HuH-7 (cell line): Measurements from ENCODE around the gene CYB561D2.

ENCODE experiments used
- DNase-seq: peaks from one replicate; pipeline ENCODE4 v3.0.0; 2011; ENCODE audit warnings: low spot score

The CYB561D2 gene

DNA sequence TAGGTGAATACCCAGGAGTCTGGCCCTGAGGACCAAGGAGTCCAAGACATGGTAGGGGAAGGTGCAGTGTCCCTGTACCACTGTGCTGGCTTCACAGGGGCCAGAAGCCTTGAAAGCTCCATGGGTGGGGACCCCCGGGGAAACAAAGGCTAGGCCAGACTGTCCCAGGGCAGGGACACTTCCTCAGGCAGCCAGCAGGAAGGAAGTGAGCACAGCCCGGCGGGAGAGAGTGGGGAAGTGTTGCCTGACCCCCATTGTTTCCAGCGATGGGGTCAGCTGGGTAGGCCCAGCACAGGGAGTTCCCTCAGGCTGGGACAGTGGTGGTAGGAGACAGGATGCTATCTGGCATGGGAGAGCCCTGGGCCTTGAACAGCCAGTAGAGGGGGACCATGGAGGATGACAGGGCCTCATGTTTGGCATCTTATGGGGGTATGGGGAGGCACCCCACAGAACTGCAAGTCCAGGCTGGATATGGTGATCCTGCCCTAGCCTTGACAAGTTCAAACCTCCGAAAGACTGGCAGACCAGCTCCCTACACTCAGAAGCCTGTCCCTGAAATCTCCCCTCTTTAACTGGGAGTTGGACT is 27.0 kb upstream of the CYB561D2 start:
- no peak for DNase-seq

DNA sequence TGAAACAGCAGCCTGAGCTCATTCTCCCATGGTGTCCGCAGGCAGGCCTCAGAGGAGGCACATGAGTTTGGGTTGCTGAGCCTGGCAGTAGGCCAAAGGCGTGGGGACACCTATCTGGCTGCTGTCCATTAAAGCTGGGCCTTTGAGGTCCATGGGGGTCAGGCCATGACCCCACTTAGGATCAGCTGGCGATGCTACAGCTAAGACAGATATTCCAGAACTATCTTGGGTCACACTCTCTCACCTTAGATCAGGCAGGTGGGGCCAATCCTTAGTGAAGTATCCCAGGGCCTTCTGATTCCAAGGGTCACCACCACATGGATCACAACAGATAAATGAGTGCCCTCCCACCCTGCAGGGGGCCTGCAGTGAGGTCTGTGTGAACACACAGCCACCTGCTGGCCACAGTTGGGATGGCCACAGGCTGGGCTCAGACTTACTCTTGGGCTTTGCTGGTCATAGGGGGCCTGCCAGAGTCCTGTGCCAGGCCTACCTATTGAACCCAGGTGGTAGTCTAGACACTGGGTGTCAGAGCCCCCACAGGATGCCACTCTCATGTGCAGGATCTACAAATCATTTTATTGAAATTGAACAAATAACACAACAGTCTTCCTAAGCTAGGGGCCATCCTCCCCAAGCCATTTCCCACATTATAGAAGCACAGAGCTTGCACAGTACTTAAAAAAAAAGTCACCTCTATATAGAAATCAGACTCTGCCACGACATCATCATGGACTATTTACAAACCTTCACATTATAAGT is 26.1 kb upstream of the CYB561D2 start:
- DNase-seq = peak; percentile 88

DNA sequence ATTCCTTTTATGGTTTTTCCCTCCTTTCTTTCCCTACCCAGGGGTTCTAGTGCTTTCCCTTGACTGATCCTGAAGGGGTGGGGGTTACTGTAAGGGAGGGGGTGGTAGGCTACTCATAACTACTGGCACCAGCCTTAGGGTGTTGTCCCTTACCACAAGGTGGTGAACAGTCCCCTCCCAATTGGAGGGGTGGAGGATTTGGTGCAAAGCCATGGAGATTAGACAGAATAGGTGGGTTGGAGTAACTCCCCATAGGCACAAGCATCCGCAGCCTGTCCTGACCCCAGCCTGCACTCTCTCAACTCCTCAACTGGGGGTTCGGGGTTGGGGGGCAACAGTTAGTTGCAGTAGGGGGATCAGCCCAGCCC is 25.6 kb upstream of the CYB561D2 start:
- DNase-seq = no peak

DNA sequence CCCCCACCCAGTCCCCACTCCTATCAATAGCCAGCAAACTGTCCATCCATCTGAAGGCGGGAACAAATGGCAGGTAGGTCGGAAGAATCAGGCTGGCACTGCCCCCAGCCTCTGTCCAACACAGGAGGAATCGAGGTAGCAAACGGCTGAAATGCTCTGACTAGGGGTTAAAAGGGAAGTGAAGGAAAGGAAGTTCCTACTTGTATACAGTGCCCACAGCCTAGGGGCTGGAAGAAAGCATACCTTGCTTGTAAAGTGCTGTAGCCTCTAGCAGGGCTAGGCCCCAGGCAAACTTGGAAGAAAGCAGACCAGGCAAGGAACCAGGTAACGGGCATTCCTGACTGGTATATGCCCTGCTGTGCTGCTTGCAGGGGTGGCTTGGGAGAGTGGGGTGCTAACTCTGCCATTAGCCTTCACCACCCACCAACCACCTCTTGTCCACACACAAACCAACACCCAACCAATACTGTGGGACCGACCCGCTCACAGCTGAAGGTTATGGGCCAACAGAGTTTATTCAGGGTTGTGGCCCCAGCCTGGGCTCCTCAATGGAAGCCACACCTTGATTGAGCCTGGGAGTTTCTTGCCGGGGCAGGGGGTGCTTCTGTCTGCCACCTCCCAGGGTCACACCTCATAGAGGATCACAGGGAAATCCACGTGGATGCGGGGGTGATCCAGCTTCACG is 25.0 kb upstream of the CYB561D2 start:
- no peak for DNase-seq

DNA sequence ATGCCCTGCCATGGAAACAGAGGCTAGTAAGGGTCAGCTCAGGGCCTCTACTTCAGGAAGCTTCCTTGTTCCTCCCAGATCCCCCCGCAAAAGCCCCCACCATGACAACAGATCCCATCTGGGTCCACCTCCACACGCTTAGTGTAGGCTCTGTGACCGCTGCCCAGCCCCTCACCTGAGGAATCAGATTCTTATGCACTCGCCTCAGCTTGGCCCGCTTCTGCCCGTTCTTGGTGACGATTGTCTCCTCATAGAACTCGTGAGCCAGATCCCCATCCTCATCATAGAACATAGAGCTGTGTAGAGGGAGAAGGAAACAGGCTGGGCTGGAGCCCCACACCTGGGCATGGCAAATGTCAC is 24.5 kb upstream of the CYB561D2 start:
- no peak for DNase-seq

DNA sequence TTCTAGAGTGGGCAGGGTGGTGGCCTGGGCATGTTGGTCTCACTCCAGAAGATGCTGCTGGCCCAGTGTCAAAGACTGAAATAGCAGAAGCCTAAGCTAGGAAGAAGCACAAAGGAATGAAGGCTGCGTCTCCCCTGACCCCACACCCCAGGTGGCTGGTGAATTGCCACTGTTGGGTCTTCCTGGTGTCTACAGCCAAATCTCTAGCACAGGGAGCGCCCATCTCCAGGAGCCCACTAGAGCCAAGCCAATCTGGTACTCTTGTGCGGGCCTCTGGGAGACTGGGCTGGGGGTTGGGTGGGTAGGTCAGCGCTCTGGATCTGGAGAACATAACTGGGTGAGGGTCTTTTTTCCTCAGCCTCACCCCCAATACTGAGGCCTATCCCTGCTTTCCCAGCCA is 23.5 kb upstream of the CYB561D2 start:
- no peak for DNase-seq

DNA sequence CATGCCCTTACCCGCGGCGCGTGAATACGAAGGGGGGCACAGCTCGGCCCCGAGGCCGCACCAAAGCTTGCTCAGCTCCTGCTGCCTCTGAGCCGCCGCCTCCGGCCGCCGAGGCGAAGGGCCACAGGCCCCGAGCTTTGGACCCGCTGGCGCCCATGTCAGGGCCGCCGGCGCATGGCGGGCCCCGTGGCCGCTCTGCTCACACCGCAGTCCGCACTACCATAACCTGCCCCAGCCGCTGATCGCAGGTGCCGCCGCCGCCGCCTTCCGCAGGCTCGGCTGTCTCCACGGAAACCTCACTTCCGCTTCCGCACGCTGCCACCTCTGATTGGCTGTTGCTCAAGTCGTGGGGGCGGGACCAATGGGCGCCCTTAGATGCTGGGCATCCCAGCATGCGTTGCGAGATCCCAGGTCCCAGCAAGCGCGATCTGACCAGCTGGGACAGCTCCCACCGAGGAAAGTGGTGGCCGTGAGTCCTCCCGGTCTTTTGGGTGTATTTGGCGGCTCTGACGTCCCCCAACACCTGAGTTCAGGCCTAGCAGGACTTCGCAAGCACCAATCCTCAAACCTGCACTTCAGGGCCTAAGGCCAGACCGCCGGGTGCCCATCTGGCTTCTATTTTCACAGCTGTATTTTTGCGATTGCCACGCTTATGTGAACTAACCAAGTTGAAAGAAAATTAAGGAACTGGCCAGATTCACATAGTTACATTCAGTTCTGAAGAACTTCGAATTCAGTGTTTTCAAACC is 22.5 kb upstream of the CYB561D2 start, which contains the start of gene TUSC2:
Gene TUSC2, minus strand, starts transcription at position 281 of the 749 bp plus-strand sequence. Its CDS starts 124 bp downstream, at position 157.
- peak; percentile 98 for DNase-seq

DNA sequence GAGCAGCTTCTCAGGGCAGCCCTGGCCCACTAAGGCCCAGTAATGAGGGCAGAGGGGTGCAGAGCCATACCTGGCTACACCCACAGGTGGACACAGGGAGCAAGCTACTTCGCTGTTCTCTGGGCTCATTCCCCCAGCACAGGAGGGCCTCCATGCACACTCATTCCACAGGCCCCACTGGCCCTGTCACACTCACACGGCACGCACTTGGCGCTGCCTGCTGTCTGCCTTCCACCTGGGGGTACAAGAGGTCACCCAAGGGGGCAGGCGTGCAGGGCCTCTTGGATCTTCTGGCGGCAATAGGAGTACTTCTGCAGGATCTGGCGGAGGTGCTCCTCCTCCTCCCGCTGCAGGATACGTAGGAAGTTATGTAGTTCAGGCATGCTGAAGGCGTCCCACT is 20.3 kb upstream of the CYB561D2 start:
- no peak for DNase-seq

DNA sequence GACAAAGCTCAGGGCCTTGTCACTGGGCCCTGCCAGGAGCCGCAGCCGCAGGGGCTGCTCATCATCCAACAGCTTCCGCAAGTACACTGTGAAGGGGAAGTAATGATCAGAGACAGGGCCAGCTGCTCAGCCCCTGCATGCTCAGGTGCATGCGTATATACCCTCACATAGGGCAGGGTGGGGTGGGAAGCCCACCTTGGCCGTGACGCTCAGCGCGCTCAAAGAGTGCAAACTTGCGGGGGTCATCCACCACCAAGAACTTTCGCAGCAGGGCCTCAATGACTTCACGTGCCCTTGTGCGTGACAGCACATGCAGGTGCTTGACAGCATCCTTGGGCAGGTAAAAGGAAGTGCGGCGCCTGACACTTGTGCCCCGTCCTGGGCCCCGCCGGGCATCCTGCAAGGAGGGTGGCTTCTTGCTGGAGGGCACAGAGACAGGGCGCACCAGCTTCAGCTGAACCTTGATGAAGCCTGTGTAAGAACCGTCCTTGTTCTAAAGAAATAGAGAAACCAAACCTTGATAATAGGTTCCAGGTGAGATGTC is 19.2 kb upstream of the CYB561D2 start:
- no peak for DNase-seq

DNA sequence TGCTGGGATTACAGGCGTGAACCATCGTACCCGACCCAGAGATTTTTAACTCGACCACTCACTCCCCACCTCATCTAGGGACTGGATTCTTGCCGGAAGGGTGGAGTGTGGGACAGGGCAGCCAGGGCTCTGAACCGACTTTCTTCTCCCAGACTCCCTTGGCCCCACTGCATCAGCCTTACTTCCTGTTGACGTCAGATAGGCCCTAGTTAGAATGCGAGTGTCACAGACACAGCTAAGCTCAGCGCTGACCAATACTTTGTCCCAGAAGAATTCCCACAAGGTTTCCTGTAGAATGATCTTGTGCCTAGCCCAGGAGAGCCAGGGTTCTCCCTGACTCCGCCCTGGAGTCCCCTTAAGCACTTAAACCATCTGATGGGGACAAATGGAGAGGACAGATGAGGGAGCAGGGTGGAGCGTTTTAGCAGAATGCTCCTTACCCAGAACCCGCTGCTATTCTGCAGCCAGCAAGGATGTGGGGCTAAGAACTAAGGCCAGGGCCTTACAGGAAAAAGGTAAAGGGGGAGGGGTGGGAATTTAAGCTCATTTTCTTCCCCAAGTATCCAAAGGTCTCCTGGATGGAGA is 16.8 kb upstream of the CYB561D2 start:
- DNase-seq = no peak

DNA sequence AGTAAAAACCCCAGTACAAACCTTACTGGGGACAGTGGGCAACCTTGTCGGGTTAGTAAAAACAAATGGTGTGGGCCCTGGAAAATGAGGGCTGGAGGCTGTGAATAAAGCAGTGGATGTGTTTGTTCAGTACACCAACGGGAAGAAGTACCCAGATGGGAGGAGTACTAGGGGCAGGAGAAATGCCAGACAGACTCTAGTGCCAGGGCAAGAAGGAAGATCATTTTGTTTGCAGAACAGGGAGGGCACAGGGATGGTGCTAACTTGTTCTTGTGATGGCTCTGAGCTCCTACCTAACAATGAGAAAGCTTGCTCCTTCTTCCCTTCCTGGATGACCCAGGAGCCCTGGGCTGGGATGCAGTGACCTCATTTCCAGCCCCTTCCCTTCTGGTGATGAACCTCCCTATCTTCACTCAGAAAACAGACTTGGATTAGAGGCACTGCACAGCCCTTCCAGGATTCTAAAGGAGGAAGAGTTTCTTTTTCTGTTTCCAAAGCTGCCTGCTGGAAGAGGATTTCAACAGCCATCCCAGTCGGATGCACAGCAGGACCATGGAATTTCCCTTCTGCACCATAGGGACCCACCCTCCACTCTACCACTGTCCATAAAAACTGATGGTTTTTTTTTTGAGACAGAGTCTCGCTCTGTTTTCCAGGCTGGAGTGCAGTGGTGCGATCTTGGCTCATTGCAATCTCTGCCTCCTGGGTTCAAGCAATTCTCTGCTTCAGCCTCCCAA is 16.2 kb upstream of the CYB561D2 start:
- no peak for DNase-seq

DNA sequence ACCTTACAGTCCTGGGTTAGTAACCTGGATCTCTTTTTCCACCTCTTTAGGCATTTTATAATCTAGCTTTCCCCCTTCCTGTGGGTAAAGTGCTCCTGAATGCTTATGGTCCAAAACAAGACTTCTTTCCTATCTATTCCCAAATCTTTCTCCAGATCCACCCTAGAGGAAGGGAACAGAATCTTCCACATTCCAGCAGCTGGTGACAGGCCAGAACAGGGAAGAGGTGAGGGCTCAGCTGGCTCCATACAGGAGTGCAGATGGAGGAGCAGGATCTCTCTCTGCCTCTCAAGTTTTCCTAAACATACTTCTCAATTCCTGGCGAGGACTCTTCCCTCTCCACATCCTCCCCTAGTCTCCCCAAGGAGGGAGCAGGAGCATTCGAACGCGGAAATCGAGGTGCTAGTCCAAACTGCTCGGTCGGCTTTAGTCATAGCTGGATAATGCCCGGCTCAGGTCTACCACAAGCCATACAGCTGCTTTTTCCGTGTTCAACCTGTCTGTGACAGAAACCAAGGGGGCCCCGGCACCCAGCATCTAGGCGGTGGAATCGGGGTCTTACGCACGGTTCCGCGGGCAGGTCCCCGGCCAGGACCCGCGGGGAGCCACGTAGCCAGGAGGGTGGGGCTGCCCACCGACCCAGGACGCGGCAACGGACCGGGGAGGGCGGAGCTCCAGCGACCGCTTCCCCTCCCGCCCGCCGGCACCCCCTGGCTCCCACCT is 14.0 kb upstream of the CYB561D2 start:
- DNase-seq = no peak

DNA sequence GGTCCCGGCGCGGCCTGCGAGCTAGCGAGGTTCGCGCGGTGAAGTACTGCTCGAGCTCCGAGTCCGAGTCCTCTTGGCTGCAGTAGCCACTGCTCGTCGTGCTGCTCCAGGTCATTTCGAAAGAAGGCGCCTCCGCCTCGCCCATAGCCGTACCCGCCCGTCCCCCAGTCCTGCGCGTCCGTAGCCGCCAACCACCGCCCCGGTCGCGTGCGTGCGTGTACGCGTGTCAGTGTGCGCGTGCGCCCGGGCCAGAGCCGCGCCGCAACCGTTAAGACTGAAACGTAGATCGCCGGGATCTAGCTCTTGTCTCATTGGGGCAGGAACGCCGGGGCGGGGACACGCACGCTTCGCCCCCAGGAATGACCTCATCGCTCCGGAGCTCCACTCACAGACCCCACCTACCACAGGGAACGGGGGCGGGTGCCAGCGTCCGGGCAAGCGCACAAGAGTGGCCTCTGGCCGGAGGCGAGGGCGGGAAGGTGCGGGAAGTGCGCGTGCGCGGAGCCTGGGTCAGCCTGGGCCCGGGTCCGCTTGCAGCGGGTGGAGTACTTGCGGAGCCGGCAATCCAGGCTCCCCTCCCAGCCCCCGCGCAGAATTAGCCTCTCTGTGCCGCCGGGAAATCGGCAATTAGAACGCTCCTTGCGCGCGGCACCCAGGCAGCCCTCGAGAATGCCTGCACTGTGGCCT is 13.3 kb upstream of the CYB561D2 start:
- peak; percentile 99 for DNase-seq

DNA sequence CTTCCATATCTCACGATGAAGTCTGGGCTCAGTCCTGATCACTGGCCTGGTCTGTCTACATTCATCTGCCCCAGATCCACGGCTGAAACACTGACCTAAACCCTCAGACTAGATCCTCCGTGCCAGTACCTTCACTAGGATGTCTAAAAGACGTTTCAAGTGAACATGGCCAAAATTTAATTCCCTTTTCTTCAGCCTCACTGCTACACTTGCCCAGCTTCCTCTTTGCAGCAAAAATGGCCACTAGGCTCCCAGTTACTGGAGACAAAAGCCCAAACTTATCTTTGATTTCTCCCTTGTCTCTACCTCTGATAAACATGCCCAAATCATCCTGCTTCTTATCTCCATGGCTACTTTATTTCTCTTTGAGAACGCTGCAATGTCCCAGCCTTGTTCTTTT is 11.7 kb upstream of the CYB561D2 start:
- DNase-seq = no peak

DNA sequence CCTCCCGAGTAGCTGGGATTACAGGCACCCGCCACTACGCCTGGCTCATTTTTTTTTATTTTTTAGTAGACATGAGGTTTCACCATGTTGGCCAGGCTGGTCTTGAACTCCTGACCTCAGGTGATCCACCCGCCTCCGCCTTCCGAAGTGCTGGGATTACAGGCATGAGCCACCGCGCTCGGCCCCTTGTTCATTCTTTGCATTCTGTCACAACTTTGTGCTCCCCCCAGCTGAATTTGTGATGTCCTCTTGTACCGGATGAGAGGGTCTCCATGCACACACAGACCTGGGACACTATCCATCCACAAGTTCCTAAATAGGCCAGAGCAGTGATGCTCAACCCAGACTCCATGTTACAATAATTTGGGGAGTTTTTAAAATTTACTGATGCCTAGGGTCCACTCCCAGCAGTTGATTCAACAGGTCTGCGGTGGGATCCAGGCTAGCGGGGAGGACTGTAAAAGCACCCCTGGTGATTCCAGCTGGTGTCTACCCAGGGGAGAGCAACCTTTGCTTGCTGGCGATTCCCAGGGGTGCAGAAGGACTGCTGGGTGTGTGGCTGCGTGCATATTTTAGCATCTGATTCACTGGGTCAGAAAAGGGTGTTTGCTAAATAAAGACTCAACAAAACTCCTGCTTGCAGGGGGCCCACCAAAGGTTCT is 11.0 kb upstream of the CYB561D2 start:
- no peak for DNase-seq

DNA sequence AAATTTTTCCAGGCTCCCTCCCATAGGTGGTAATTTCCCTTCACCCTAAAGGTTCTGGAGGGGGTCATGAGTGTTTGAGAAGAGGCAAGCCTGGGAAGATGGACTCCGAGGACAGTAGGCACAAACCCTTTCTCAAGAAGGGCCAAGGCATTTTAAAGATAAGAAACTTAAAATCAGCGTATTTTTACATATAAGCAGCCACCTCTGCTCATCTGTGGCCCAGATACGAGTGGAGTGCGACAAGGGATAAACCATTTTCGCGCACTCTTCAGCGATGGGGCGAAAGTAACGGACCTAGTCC is 10.6 kb upstream of the CYB561D2 start:
- no peak for DNase-seq

DNA sequence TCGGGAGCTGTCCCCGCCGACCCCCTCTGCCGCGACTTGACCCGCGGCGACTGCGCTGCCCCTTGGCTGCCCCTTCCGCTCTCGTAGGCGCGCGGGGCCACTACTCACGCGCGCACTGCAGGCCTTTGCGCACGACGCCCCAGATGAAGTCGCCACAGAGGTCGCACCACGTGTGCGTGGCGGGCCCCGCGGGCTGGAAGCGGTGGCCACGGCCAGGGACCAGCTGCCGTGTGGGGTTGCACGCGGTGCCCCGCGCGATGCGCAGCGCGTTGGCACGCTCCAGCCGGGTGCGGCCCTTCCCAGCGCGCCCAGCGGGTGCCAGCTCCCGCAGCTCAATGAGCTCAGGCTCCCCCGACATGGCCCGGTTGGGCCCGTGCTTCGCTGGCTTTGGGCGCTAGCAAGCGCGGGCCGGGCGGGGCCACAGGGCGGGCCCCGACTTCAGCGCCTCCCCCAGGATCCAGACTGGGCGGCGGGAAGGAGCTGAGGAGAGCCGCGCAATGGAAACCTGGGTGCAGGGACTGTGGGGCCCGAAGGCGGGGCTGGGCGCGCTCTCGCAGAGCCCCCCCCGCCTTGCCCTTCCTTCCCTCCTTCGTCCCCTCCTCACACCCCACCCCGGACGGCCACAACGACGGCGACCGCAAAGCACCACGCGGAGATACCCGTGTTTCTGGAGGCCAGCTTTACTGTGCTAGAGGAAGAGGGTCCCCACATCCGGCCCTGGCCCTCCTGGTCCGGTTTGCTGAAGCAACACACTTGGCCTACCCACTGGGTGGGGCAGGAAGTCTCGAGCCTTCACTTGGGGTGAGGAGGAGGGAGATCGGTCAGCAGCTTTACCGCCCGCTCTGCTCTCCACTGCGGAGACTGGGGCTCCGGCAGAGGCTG is 10.0 kb upstream of the CYB561D2 start, which contains the start of gene RASSF1:
Gene RASSF1, minus strand, starts transcription at position 389 of the 882 bp plus-strand sequence. Its CDS starts 31 bp downstream, at position 358.
- no peak for DNase-seq

DNA sequence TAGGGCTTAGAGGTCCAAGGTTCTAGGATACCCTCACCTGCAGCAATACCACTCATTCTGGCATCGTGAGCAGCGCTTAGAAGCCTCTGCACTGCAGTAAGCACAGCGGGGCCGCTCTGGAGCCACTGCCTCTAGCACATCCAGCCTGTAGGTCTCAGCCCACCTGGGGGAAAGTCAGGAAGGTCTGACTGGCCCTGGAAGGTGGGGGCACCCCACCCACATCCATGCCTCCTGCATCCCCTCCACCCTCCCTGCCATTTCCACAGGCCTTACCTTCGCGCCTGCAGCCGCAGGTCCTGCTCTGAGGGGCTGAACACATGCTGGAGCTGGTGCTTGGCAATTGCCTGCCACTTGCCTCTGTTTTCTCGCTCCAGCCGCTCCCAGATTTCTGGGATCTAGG is 9.1 kb upstream of the CYB561D2 start:
- no peak for DNase-seq
